GM12801 (cell line): ENCODE measurements around the gene CASZ1.

Experiments used
- TF ChIP-seq, protein P1 (sequence below): IDR thresholded peaks from one replicate; pipeline ENCODE4 v1.5.1; 2011; ENCODE audit warnings: control low read depth; ENCODE audit not compliant: insufficient read length; ENCODE audit errors: extremely low read depth

CASZ1 gene

DNA sequence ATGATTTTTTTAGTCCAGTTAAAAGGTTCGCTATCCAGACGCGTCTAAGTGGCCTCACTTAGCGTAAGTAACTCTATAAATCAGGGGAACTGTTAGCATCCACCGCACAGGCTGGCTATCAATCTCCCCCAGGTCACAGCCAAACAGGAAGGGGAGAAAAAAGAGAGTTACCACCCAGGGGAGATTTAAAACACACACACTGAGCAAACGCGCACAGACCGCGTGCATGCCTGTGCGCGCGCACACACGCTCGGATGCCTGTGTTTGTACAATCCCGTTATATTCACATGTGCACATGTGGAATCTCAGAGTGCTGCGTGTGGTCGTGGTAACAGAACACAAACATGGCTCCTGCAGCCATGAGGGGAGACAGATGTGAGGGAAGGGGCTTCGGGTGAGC lies 125.4 kb downstream of the CASZ1 start:
- TF ChIP-seq, protein P1, sequence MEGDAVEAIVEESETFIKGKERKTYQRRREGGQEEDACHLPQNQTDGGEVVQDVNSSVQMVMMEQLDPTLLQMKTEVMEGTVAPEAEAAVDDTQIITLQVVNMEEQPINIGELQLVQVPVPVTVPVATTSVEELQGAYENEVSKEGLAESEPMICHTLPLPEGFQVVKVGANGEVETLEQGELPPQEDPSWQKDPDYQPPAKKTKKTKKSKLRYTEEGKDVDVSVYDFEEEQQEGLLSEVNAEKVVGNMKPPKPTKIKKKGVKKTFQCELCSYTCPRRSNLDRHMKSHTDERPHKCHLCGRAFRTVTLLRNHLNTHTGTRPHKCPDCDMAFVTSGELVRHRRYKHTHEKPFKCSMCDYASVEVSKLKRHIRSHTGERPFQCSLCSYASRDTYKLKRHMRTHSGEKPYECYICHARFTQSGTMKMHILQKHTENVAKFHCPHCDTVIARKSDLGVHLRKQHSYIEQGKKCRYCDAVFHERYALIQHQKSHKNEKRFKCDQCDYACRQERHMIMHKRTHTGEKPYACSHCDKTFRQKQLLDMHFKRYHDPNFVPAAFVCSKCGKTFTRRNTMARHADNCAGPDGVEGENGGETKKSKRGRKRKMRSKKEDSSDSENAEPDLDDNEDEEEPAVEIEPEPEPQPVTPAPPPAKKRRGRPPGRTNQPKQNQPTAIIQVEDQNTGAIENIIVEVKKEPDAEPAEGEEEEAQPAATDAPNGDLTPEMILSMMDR, result no peak

DNA sequence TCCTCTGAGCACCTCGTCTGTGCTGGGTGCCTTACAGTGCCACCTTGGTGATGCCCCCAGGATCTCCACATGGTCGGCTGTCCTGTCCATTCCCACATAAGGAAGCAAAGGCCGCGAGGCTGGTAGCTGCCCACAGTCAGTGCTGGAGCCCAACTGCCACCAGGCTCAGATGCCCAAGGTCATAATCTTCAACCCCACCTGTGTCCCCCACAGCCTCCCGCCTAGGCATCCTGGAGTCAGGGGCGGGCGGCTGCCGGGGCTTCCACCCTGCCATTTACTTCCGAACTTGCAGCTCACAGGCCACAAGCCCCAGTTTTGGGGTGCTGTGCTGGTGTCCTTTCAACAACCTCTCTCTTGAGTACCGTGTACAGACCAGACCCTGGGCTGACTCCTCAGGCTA lies 126.3 kb downstream of the CASZ1 start:
- TF ChIP-seq, protein P1, result no peak

DNA sequence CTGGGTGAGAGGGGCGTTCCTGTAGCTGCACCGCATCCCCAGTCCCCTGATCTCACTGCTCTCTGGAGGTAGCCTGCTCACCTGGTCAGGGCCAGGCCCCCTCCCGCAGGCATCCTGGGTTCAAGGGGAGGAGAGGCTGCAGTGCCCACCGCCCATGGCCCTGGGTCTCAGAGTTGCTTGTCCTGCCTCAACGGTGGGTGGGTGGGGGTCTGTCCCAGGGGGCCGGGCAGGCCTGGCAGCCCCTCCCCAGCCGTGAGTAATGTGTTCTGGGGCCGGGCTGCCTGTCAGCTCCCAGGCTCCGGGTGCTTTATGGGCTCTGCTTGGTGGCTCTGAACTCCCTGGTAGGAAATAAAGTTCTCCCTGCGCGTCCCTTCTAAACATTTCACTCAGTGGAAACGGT lies 126.9 kb downstream of the CASZ1 start:
- TF ChIP-seq, protein P1, result no peak

DNA sequence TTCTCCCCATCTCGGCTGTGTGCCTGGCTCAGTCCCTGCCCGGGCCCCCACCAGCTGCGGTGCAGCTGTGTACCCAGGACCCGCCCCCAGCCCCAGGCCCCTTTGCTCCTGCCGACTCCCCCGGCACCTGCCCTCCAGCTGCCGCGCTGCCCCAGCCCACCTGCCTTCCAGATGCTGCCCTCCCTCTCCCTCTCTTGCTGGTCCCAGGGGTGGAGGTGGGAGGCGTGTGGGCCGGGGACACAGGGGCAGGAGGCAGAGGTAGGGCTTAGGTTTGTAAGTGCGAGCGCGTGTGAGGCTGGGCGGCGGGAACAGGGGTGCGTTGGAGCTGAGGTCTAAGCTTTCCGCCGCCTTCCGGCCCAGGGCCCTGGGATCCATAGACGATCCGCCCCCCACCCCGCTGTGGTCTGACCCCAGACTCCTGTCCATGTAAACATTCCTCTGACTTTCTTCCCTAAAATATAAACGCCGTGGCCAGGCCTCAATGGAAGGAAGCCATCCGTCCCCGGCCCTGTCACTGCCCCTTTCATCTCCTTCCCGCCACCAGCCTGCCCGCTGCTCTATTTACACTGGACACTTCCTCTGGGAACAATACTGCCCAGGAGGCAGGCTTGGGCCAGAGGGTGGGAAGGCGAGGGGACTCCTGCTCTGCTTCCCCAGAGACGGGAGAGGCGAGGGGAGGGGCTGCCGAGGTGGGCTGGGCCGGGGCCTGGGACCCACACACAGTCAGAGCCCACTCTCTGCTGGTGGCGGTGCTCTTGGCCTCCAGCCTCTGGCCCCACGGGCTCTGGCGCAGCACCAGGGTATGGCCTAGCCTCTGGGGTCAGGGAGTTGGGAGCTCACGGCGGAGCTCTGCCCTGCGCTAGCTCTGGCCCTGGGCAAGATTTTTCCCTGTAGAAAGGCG lies 128.3 kb downstream of the CASZ1 start:
- TF ChIP-seq, protein P1, result no peak

DNA sequence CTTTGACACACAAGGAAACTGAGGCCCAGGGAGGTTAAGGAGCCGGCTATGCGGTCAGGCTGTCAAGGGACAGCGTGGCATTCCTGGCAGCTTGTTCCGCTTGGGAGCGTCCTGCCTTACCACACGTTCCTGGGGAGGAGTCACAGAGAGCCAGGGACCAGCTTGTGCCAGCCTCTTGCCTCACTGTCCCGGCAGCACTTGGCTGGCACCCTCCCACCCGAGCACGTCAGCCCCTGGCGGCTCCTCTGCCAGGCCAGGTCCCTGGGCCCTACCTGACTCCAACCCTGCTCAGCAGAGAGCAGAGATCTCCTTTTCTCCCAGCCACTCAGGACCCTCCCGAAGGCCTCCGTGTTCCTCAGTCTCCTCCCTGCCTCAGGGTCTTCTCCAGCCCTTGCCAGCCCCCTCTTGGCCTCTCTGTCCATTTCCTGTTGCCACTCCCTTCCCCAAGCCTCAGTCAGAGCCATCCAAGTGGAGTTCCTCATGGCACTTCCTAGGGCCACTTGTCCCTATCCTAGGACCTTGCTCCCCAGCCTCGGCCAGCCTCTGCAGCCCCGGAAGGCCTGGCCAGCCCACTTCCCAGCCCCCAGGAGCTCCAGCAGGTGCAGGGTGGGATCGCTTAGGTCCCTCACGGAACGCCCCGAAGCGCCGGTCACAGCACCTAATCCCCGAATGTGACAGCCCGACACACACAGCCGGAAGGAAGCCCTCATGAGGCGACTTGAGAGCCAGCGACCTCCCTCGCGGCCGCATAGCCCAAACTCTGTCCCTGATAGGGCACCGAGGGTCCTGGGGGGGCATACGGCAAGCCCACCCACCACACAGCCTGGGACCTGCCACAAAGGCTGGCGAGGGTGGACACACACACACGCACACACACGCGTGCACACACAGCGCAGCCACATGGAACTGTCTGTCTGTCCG lies 130.3 kb downstream of the CASZ1 start:
- TF ChIP-seq, protein P1, result no peak

DNA sequence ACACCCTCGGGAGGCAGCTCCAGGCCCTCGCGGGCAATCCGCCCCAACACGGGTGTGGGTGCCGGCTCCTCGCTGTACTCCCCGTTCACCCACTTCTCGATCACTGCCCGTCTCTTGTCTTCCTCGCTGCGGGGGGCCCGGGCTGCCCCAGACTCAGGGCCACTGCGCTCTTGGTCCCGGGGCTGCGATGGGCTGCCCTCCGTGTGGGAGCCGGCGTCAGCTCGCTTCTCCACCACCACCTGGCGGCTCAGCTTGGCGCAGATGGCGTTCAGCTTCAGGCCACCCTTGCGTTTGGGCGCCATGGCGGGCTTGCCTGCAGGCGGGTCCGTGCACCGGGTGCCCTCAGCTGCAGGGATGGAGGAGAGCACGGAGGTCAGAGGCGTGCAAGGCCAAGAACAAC lies 131.2 kb downstream of the CASZ1 start:
- TF ChIP-seq, protein P1, result no peak

DNA sequence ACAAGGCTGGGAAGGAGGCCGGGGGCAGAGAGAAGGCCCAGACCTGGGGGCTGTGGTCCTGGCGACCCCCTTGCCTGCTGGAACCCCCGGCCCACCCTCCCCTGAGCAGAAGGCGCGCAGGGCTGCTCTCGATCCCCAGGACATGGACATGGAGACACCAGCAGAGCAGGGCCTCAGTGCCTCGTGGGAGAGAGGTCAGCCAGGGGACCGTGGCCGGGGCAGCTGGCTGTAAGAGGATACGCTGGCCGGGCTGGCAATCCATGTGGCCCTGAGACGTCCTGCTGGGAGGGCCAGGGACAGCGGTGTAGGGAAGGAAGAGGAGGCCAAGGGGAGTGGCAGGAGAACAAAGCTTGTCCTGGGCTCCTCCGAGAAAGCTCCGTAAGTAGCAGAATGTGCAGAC lies 132.2 kb downstream of the CASZ1 start:
- TF ChIP-seq, protein P1, result no peak
